SU-DHL-6 (cell line): ENCODE measurements around the gene GPHN.

Source experiments
- H2AFZ ChIP-seq: fragments of 200-600 bp; sonication (generic); 2 replicates; pipeline ENCODE4 v1.6.1; 2014; ENCODE audit warnings: low read depth, mild to moderate bottlenecking, moderate library complexity, mixed read lengths, antibody characterized with exemption, low read length; ENCODE audit not compliant: severe bottlenecking
- H3F3A ChIP-seq: fragments of 200-600 bp; shearing (Covaris generic); 2 replicates; pipeline ENCODE4 v1.6.0; 2016; ENCODE audit warnings: antibody characterized with exemption, mild to moderate bottlenecking; ENCODE audit not compliant: insufficient read depth
- H3K27ac ChIP-seq: fragments of 200-600 bp; sonication (generic); 2 replicates; pipeline ENCODE4 v1.5.1; 2016; ENCODE audit warnings: low read depth, mild to moderate bottlenecking, low read length, moderate library complexity, mixed read lengths
- H3K27me3 ChIP-seq: fragments of 200-600 bp; sonication (generic), shearing (Covaris generic); 2 replicates; pipeline ENCODE4 v1.6.0; 2014; ENCODE audit warnings: mild to moderate bottlenecking, low read length
- H3K36me3 ChIP-seq: fragments of 200-600 bp; sonication (generic); 2 replicates; pipeline ENCODE4 v1.6.1; 2014; ENCODE audit warnings: mild to moderate bottlenecking, low read length, mixed read lengths
- H3K4me2 ChIP-seq: fragments of 300-600, 200-600 bp; shearing (Covaris generic), sonication (generic); 2 replicates; pipeline ENCODE4 v1.6.0; 2014; ENCODE audit warnings: low read length, low read depth, mild to moderate bottlenecking; ENCODE audit not compliant: poor library complexity, severe bottlenecking
- H3K4me3 ChIP-seq: fragments of 200-600 bp; sonication (generic); 2 replicates; pipeline ENCODE4 v1.5.1; 2014; ENCODE audit warnings: antibody characterized with exemption, low read length, mild to moderate bottlenecking, mixed read lengths; ENCODE audit not compliant: insufficient read depth, poor library complexity, severe bottlenecking
- H3K79me2 ChIP-seq: fragments of 200-600 bp; sonication (generic); 2 replicates; pipeline ENCODE4 v1.6.1; 2014; ENCODE audit warnings: mild to moderate bottlenecking, low read length, moderate library complexity; ENCODE audit not compliant: insufficient read depth
- H3K9ac ChIP-seq: fragments of 200-600 bp; sonication (generic); 2 replicates; pipeline ENCODE4 v1.7.0; 2014; ENCODE audit warnings: mild to moderate bottlenecking, low read length
- H3K9me2 ChIP-seq: fragments of 200-600 bp; sonication (generic); replicated peaks from 2 replicates; pipeline ENCODE4 v1.6.1; 2014; ENCODE audit warnings: low read length; ENCODE audit not compliant: insufficient read depth
- H3K9me3 ChIP-seq: fragments of 200-600 bp; sonication (generic); 2 replicates; pipeline ENCODE4 v1.6.1; 2014; ENCODE audit warnings: low read length, mixed read lengths; ENCODE audit not compliant: insufficient read depth
- H4K20me1 ChIP-seq: fragments of 200-600 bp; sonication (generic); 2 replicates; pipeline ENCODE4 v1.6.1; 2014; ENCODE audit warnings: low read depth, mild to moderate bottlenecking, antibody characterized with exemption, low read length, moderate library complexity, mixed read lengths
- CTCF ChIP-seq: fragments of 200-600 bp; sonication (generic); IDR thresholded peaks from one replicate; pipeline ENCODE4 v1.5.1; 2017; ENCODE audit warnings: antibody characterized with exemption, mild to moderate bottlenecking, low read length, moderate library complexity; ENCODE audit not compliant: insufficient read depth, poor library complexity, severe bottlenecking
- EZH2phosphoT487 ChIP-seq: fragments of 200-600 bp; sonication (generic), shearing (Covaris generic); conservative IDR thresholded peaks from 2 replicates; pipeline ENCODE4 v1.6.1; 2018; ENCODE audit warnings: mild to moderate bottlenecking, antibody characterized with exemption, low read length, moderate library complexity, mixed read lengths

The GPHN gene

GRCh38 chr14:66999978-67000377 lies 492.0 kb downstream of the GPHN start:
- no peak for TF ChIP-seq EZH2phosphoT487
- no peak for TF ChIP-seq CTCF

GRCh38 chr14:67002994-67003753 lies 495.2 kb downstream of the GPHN start:
- Histone ChIP-seq H3K27me3 (no peaks in the 10 kb centered on the region), H3K36me3 (no peaks in the 10 kb centered on the region), H3K27ac (no peak overlapping the region), H3K9me3 (no peaks in the 10 kb centered on the region), H3K4me3 (no peak overlapping the region), H3K9ac (no peak overlapping the region), H3K4me2 (no peak overlapping the region), H3K9me2 (no peaks in the 10 kb centered on the region), H3K79me2 (no peaks in the 10 kb centered on the region), H2AFZ (no peak overlapping the region), H3F3A (no peaks in the 10 kb centered on the region), H4K20me1 (no peaks in the 10 kb centered on the region)
- no peak for TF ChIP-seq CTCF

More at GRCh38 chr14:66999978-67000377, 492.0 kb downstream of the GPHN start:
- Histone ChIP-seq H3K27ac (no peak overlapping the region), H3K27me3 (no peaks in the 10 kb centered on the region), H4K20me1 (no peaks in the 10 kb centered on the region), H3F3A (no peaks in the 10 kb centered on the region), H3K9ac (no peak overlapping the region), H3K79me2 (no peaks in the 10 kb centered on the region), H3K9me3 (no peaks in the 10 kb centered on the region), H3K4me3 (no peak overlapping the region), H2AFZ (no peak overlapping the region), H3K36me3 (no peaks in the 10 kb centered on the region), H3K4me2 (no peak overlapping the region), H3K9me2 (no peaks in the 10 kb centered on the region)

- Histone ChIP-seq H3K27me3 (no peaks in the 10 kb centered on the region), H3F3A (no peaks in the 10 kb centered on the region), H3K27ac (no peak overlapping the region), H3K4me2 (no peak overlapping the region), H3K9ac (no peak overlapping the region), H2AFZ (no peak overlapping the region), H3K36me3 (no peaks in the 10 kb centered on the region), H3K9me3 (no peaks in the 10 kb centered on the region), H4K20me1 (no peaks in the 10 kb centered on the region), H3K9me2 (no peaks in the 10 kb centered on the region), H3K79me2 (no peaks in the 10 kb centered on the region), H3K4me3 (no peak overlapping the region)
- TF ChIP-seq EZH2phosphoT487 (no peak), CTCF (no peak)
Measured at GRCh38 chr14:67004521-67004920, 496.6 kb downstream of the GPHN start.
